HFF-Myc (cell line): ENCODE results near the gene CHMP4A.

Experiments used
- DNase-seq: peaks from one replicate; pipeline ENCODE4 v3.0.0-alpha.2; 2011; ENCODE audit warnings: low read depth; ENCODE audit errors: extremely low read depth
- H3K4me3 ChIP-seq: replicated peaks from 2 replicates; pipeline ENCODE4 v1.5.1; 2011; ENCODE audit warnings: low read depth, mild to moderate bottlenecking, control low read depth, low read length
- TF ChIP-seq, protein P1 (sequence below): IDR thresholded peaks from 2 replicates; pipeline ENCODE4 v1.5.1; 2012; ENCODE audit warnings: mild to moderate bottlenecking, low read depth, low read length, control low read depth; ENCODE audit errors: missing control alignments

The CHMP4A gene

DNA sequence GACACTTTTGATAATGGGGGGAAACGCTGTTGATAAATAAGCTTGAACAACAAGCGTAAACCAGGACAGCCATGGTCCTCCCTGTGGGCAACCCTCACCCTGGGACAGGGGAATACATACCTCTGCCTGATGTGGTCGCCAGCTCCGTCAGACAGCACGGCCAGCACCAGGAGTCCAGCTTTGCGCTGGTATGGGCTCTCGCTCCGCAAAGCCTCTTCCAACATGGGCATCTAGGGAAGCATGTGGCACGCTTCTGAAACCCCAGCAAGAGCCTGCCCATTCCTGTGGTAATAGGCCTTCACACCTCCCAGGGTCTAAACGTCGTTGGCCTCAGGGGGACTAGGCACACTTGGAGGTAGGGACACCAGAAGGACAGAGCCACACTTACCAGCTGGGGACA is 27.5 kb downstream of the CHMP4A start:
- no peak for DNase-seq
- H3K4me3 ChIP-seq, result no peak overlapping the region
- TF ChIP-seq, protein P1, sequence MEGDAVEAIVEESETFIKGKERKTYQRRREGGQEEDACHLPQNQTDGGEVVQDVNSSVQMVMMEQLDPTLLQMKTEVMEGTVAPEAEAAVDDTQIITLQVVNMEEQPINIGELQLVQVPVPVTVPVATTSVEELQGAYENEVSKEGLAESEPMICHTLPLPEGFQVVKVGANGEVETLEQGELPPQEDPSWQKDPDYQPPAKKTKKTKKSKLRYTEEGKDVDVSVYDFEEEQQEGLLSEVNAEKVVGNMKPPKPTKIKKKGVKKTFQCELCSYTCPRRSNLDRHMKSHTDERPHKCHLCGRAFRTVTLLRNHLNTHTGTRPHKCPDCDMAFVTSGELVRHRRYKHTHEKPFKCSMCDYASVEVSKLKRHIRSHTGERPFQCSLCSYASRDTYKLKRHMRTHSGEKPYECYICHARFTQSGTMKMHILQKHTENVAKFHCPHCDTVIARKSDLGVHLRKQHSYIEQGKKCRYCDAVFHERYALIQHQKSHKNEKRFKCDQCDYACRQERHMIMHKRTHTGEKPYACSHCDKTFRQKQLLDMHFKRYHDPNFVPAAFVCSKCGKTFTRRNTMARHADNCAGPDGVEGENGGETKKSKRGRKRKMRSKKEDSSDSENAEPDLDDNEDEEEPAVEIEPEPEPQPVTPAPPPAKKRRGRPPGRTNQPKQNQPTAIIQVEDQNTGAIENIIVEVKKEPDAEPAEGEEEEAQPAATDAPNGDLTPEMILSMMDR, result no peak

DNA sequence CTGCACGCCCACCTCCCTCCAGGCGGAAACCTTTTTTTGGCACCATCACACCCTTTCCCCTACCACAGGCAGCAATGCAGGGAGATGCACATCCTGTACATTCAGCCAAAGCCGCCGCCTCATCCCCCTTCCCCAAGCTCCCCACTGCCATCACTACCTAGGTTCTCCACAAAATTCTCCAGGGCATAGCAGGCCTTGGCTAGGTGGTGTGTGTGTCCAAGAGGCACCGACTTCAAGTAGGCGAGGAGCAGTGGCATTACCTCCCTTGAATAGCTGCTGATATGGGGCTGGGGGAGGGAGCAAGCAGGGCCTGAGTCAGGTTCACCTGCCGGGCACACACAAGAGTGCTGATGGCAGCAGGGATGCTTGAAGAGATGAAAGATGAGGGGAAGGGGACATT is 28.3 kb downstream of the CHMP4A start:
- TF ChIP-seq, protein P1, result no peak
- no peak for DNase-seq
- H3K4me3 ChIP-seq, result no peak overlapping the region

DNA sequence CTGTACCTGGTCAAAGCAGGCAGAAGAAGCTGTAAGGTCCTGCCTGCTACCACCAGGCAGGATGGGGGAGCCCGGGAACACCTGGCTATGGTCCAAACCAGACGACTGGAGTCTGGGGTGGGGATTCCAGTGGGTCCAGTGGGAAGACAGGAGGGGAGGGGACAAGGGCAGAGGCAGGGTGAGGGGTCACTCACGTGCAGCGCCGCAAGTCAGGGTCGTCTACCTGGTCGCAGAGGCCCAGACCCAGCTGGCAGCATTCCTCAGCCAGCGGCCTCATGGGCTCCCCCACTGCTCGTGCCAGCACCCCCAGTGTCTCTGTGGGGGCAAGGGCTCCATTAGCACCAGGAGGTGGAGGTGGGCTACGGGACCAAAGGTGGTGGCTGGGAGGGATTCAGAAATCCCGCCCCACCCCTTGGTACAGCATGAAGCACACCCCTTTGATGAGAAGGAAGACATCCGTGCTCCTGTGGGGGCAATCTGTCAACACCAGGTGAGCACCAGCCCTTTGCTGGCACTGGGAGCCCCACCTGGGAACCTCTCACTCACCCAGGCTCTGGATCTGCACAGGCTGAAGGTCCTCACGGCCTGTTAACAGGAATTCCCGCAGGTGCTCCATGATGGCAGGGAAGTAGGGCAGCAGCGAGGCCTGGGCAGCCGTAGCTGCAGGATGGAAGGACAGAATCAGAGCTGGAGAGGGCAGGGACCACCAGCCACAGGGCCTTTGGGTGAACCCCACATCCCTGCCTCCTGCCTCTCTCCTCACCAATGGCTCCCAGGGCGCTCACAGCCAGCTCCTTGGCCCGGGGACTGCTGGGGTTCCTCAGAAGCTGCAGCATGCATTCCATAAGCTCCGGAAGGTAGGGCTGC is 29.0 kb downstream of the CHMP4A start:
- no peak for DNase-seq
- H3K4me3 ChIP-seq, result no peak overlapping the region
- TF ChIP-seq, protein P1, result no peak

DNA sequence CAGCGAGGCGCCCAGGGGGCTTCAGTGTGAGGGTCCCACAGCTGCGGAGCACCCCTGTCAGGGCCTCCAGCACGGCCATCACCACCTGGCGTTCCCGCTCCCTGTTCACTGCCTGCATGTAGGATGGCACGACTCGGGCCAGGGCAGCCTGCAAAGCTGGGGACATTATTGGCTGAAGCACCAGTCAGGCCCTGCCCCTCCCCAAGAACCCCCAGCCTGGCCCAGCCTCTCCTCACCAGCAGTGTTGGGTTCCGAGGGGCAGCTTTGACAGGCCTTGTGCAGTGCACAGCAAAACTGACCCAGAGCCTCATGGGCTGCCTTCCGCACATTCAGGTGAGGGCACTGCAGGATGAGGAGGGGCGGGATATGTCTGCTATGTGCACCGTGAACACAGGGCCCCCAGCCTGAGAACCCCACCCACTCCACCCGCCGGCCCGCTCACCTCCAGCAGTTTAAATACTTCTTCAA is 30.2 kb downstream of the CHMP4A start:
- DNase-seq, result no peak

DNA sequence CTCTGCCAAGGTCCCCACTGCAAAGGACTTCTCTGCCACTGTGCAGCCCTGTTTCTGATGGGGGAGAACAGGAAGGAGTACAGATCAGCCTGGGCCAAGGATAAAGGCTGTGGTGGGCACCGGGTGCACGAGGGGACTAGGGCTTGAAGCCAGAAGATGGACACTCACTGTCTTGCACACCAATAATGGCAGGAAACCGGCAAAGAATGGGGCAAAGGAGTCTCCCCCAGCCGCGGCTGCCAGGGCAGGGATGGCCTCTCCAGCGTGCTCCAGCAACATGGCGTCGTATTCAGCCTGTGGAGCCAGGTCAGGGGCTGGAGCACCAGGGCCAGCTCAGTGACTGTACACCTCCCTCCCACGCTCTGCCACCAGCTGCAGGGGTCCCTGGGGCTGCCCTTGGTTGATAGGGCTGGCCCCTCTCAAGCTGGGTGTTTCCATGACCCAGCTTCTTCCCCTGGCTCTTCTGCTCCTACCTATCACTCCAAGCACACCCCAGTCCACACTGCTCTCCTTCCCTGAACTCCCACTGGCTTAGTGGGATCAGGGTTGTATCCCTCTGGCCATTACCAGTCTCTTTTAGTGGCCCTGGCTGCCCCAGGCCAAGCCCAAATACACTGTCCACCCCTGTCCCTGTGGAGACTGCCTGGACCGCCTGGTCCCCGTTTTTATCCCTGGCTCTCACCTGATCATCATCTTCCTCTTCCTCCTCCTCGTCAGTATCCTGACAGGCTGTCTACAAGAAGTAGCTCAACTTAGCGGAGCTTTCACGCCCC is 31.0 kb downstream of the CHMP4A start:
- no peak overlapping the region for H3K4me3 ChIP-seq
- DNase-seq, result no peak
- TF ChIP-seq, protein P1, result no peak

More for the DNA sequence above, 30.2 kb downstream of the CHMP4A start:
- H3K4me3 ChIP-seq, result no peak overlapping the region
- TF ChIP-seq, protein P1, result no peak

- DNase-seq, result no peak
- H3K4me3 ChIP-seq, result no peak overlapping the region
- TF ChIP-seq, protein P1, result no peak
Observed at GRCh38 chr14:24181371-24182077, 31.8 kb downstream of the CHMP4A start.
